HCT116 (cell line): Measurements from ENCODE around the gene SLC25A42. TPM values are rescaled to one million over a fixed set of nuclear protein-coding genes. Genes with fewer than 3 reads are reported as not detected.

Source experiments
- ATAC-seq: fragments of 200-7000 bp; cut with Tn5 transposase; 2 replicates; pipeline ENCODE4 v1.9.1; 2020; ENCODE audit warnings: mild to moderate bottlenecking, moderate library complexity
- BruUV-seq: library from RNA; stranded (reverse); fragments of 400-500 nt; replicated peaks from 2 replicates; lab custom pipeline; 2021; lab: Mats Ljungman, UMichigan
- CTCF ChIA-PET: fragments of 300-600 bp; sonication (Branson Sonifier 250); formaldehyde crosslinking; loops from one replicate; lab custom pipeline; 2021; ENCODE audit warnings: antibody characterized with exemption; lab: Charles Lee
- POLR2A ChIA-PET: fragments of 300-600, 350-600 bp; sonication (Branson Sonifier 250); formaldehyde crosslinking; loops from one replicate; lab custom pipeline; 2021; ENCODE audit warnings: antibody characterized with exemption; lab: Charles Lee
- RAD21 ChIA-PET, 2 experiments: fragments of 300-600 bp; sonication (Branson Sonifier 250); formaldehyde crosslinking; loops; one replicate each; lab custom pipeline; 2023; ENCODE audit warnings: low total read pairs in 2 of 2; ENCODE audit not compliant: uncharacterized antibody in 2 of 2, unreplicated experiment in 2 of 2, low non-redundant PET in 1 of 2; lab: Charles Lee
- DNase-seq: peaks from one replicate; pipeline ENCODE4 v3.0.0-alpha.2; 2010; ENCODE audit warnings: low read depth, low spot score
- H2AFZ ChIP-seq: fragments of 200-600 bp; shearing (Covaris generic), sonication (generic); 2 replicates; pipeline ENCODE4 v1.6.1; 2017; ENCODE audit warnings: low read depth, mixed run types, mixed read lengths, antibody characterized with exemption, low read length; ENCODE audit not compliant: poor library complexity, severe bottlenecking
- H3K27ac ChIP-seq: 2 replicates; pipeline ENCODE4 v1.5.1; 2012; ENCODE audit warnings: low read depth, low read length
- H3K27me3 ChIP-seq: fragments of 200-600 bp; sonication (generic); 2 replicates; pipeline ENCODE4 v1.6.1; 2016; ENCODE audit warnings: mixed run types, low read length, mixed read lengths; ENCODE audit not compliant: insufficient read depth
- H3K36me3 ChIP-seq, 2 experiments: fragments of 200-500 bp in 1 of 2; fragments of 200-600 bp in 1 of 2; sonication (Bioruptor generic) in 1 of 2; sonication (generic) in 1 of 2; 2 replicates each; pipeline versions ENCODE4 v1.5.1 to v1.6.1; 2014 to 2016; ENCODE audit warnings: low read length in 2 of 2, inconsistent platforms in 1 of 2, mixed read lengths in 1 of 2, mixed run types in 1 of 2; ENCODE audit not compliant: insufficient read depth in 2 of 2, control insufficient read depth in 1 of 2
- H3K4me1 ChIP-seq, 2 experiments: fragments of 200-600 bp in 1 of 2; sonication (generic) in 1 of 2; 2 replicates each; pipeline versions ENCODE4 v1.5.1 to v1.6.1; 2012 to 2017; ENCODE audit warnings: low read length in 2 of 2, inconsistent platforms in 1 of 2, mild to moderate bottlenecking in 1 of 2, mixed read lengths in 1 of 2, mixed run types in 1 of 2, moderate library complexity in 1 of 2; ENCODE audit not compliant: insufficient read depth in 2 of 2, control insufficient read depth in 1 of 2
- H3K4me2 ChIP-seq: fragments of 200-600 bp; sonication (generic); 2 replicates; pipeline ENCODE4 v1.6.1; 2017; ENCODE audit warnings: mixed run types, low read length, mixed read lengths
- H3K4me3 ChIP-seq, 2 experiments: fragments of 200-600 bp in 1 of 2; sonication (generic) in 1 of 2; replicated peaks in 1 of 2; 2 replicates each; pipeline ENCODE4 v1.5.1; 2011 to 2016; ENCODE audit warnings: low read length in 2 of 2, control low read depth in 1 of 2, low read depth in 1 of 2, mild to moderate bottlenecking in 1 of 2, mixed read lengths in 1 of 2, mixed run types in 1 of 2
- H3K79me2 ChIP-seq: fragments of 200-600 bp; sonication (generic); 2 replicates; pipeline ENCODE4 v1.6.1; 2017; ENCODE audit warnings: mild to moderate bottlenecking, mixed run types, low read length, moderate library complexity, mixed read lengths; ENCODE audit not compliant: insufficient read depth
- H3K9ac ChIP-seq: fragments of 200-600 bp; sonication (generic); 2 replicates; pipeline ENCODE4 v1.6.1; 2016; ENCODE audit warnings: low read length, mixed read lengths
- H3K9me2 ChIP-seq: fragments of 200-600 bp; sonication (generic), shearing (Covaris generic); 2 replicates; pipeline ENCODE4 v1.6.1; 2017; ENCODE audit warnings: mixed run types, mild to moderate bottlenecking, moderate library complexity; ENCODE audit not compliant: insufficient read depth
- H3K9me3 ChIP-seq, 2 experiments: fragments of 200-500 bp in 1 of 2; fragments of 200-600 bp in 1 of 2; sonication (Bioruptor generic) in 1 of 2; sonication (generic) in 1 of 2; 2 replicates each; pipeline ENCODE4 v1.6.1; 2014 to 2017; ENCODE audit warnings: low read length in 2 of 2, mixed read lengths in 2 of 2, inconsistent platforms in 1 of 2, low read depth in 1 of 2, mild to moderate bottlenecking in 1 of 2, mixed run types in 1 of 2, moderate library complexity in 1 of 2; ENCODE audit not compliant: control insufficient read depth in 1 of 2, insufficient read depth in 1 of 2
- H4K20me1 ChIP-seq: fragments of 200-600 bp; sonication (generic), shearing (Covaris generic); 2 replicates; pipeline ENCODE4 v1.6.1; 2017; ENCODE audit warnings: mixed run types, mild to moderate bottlenecking, moderate library complexity; ENCODE audit not compliant: insufficient read depth
- ATF3 ChIP-seq: IDR thresholded peaks from 2 replicates; pipeline ENCODE4 v1.6.1; 2012
- ELF1 ChIP-seq: IDR thresholded peaks from 2 replicates; pipeline ENCODE4 v1.6.1; 2012; ENCODE audit warnings: low read depth, borderline replicate concordance
- EZH2phosphoT487 ChIP-seq: fragments of 200-600 bp; IDR thresholded peaks from 2 replicates; pipeline ENCODE4 v1.6.1; 2018; ENCODE audit warnings: antibody characterized with exemption, borderline replicate concordance
- POLR2AphosphoS5 ChIP-seq: IDR thresholded peaks from 2 replicates; pipeline ENCODE4 v1.6.1; 2011; ENCODE audit warnings: mild to moderate bottlenecking, low read depth, low read length, moderate library complexity
- REST ChIP-seq: IDR thresholded peaks from 2 replicates; pipeline ENCODE4 v1.6.1; 2012; ENCODE audit warnings: low read depth
- SIN3A ChIP-seq: IDR thresholded peaks from 2 replicates; pipeline ENCODE4 v1.6.1; 2012; ENCODE audit warnings: low read depth
- SRF ChIP-seq: IDR thresholded peaks from 2 replicates; pipeline ENCODE4 v1.6.1; 2012; ENCODE audit warnings: low read depth
- intact Hi-C: fragments of 100-400 bp; cut with micrococcal nuclease; formaldehyde crosslinking; loops from 2 replicates; pipeline ENCODE4 v1.10.0; 2022
- total RNA-seq: library from RNA; stranded (reverse); gene quantifications from one replicate; pipeline ENCODE4 v1.2.1, GENCODE V29; 2021; ENCODE audit not compliant: unreplicated experiment

The SLC25A42 gene
- total RNA-seq, 1 experiment from 2014 or later: 10.2 TPM

DNA sequence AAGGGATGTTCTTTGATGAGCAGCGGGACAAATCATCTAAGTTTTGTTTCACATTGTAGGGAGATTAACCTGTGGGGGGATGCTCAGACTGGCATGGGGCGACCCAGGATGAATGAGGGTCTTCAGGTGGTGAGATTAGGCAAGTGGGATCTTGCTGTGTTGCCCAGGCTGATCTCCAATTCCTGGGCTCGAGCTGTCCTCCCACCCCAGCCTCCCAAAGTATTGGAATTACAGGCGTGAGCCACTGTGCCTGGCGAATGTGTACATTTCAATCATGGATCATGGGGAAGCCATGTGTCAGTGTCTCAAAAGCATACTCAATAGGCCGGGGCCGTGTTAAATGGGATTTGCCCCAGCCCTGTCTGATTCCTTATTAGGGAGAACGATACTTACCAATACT is 8.1 kb downstream of the SLC25A42 start:
- no peak overlapping the region for H3K4me3 ChIP-seq
- no peaks in the 10 kb centered on the region for H3K27me3 ChIP-seq
- intact Hi-C loops: no loop called here
- H3K4me2 ChIP-seq: no peak overlapping the region
- H3K79me2 ChIP-seq: no peaks in the 10 kb centered on the region
- RAD21 ChIA-PET: no interaction called here
- no peak overlapping the region for H3K9ac ChIP-seq
- no TSS peak for BruUV-seq
- CTCF ChIA-PET: no interaction called here
- no peaks in the 10 kb centered on the region for H3K4me1 ChIP-seq
- H3K36me3 ChIP-seq: no peaks in the 10 kb centered on the region
- TF ChIP-seq SIN3A: no peak
- no peak for TF ChIP-seq POLR2AphosphoS5
- TF ChIP-seq EZH2phosphoT487: no peak
- TF ChIP-seq ELF1: no peak
- TF ChIP-seq ATF3: no peak
- TF ChIP-seq REST: no peak
- no peak for TF ChIP-seq SRF
- no peak overlapping the region for H3K27ac ChIP-seq
- POLR2A ChIA-PET: no interaction called here
- no peaks in the 10 kb centered on the region for H4K20me1 ChIP-seq
- H3K9me3 ChIP-seq: no peaks in the 10 kb centered on the region
- DNase-seq (no peak), ATAC-seq (no peak)
- H3K9me2 ChIP-seq: no peaks in the 10 kb centered on the region
- no peak overlapping the region for H2AFZ ChIP-seq
